HG02763 (cell line): ENCODE results near the gene CCDC148.

Source experiments
- ATAC-seq: cut with Tn5 transposase; IDR thresholded peaks from one replicate; pipeline ENCODE4 v1.9.1; 2021; ENCODE audit warnings: mild to moderate bottlenecking, moderate library complexity; ENCODE audit not compliant: unreplicated experiment

The CCDC148 gene

DNA sequence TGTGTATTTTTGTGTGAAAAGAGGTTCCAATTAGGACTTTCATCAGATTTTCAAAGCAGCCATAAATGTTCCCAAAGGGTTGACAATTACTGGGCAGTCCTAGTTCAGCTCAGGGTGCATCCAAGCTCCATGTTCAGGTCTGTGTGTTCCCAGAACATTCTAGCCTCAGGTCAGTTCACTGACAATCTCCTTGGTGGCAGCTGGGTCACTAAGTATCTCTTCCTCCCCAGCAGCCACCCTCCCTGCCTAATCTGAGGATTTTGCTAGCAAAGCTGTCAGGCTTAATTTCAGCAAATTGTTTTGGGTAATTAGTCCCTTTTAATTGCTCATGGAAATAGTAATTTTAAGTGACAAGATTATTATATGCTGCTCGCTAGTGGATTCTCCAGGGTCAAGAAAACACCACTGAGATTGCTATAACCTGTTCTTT, 325.1 kb downstream of the CCDC148 start:
- no peak for ATAC-seq

DNA sequence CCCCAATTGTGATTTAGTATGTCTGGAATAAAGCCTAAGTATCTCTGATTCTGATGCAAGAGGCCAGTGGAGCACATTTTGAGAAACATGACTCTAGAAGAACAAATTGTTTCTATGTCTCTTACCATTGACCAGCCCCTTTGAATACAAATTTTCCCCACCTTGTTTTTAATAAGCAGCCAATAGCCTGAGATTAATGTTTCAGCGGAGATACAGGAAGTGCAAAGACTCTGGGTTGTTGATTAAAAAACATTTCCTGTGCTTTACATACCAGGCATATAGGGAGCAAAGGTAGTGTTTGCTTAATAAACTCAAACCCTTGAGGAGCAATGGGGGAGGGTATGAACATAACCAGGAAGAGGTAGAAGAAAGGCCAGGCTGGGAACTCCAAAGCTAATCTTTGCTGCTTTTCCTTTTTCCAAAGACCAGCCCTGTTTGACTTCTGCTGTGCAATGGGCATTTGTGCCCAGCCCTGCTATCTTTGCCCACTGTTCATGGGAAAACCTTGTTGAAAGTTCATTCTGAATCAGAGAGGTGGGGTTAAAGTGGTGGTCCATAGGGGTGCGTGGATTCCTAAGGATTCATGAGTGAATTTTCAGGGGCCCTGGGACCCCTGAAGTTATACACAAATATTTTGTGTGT, 325.6 kb downstream of the CCDC148 start:
- ATAC-seq: no peak

DNA sequence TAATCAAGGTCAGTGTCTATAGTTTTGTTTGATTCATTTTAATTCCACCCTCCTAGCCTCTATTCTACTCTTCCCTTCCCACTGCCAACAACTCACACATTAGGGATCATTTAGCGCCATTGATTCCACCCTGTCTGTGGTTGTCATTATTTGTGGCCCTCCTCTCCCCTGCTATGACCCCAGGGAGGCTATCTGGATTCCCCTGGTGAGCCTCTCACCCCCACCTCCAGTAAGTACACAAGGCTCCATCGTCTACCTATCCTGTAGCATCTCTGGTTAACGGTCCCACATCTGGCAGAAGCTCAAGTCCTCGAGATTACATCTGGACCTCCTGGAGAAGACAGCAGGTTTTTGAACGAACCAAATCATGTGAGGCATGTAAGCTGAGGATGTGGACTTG, 327.5 kb downstream of the CCDC148 start:
- no peak for ATAC-seq

DNA sequence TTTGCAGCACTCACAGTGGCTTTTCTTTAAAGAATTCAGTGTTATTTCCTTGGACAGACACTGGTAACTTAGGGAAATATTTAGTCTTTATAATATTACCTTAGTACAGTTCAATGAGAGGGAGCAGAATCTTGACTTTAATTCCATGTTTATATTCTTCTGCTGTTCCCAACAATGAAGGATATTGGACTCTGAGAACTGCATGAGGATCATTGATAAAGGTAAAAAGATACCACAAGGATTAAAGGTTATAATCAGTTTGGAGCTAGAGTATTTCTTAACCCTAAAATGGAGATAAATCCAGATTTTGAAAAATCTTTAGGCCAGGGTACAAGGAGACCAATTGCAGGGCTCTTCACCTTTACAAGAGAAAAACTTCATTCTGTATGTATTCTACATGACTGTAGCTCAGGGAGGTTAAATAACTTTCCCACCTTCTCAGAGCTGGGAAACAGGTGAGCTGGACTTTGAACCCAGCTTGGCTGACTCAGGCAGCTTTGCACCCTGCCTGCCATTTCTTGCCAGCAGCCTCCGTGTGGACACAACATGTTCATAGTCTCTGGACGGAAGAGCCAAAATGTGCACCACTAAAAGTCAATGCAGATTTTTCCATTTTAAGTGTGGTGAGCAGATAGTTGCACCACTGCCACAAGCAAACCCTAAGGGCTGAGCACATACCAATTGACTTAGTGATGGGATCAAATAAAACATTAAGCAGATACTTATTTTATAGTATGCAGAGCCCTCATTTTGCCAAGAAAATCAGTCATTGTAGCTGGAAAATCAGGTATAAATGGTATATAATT, 328.2 kb downstream of the CCDC148 start:
- ATAC-seq: no peak

DNA sequence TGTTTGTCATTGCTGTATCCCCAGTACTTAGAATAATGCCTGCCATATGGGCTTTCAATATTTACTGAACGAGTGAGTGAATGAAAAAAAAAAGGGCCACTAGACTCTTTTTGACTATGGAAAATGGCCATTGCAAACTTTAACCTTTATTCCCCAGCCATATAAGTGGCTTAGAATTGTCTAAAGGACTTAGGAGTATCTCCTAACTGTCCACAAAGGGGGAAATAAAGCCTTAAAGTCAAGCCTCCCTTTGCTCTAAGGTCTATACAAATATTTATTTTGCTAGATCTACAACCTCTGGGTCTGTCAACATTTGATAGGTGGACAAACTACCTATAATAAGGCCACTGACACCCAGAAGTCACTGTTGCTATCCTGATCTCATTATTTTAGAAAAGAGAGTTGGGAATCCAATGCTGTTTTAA, 329.2 kb downstream of the CCDC148 start:
- ATAC-seq: no peak

DNA sequence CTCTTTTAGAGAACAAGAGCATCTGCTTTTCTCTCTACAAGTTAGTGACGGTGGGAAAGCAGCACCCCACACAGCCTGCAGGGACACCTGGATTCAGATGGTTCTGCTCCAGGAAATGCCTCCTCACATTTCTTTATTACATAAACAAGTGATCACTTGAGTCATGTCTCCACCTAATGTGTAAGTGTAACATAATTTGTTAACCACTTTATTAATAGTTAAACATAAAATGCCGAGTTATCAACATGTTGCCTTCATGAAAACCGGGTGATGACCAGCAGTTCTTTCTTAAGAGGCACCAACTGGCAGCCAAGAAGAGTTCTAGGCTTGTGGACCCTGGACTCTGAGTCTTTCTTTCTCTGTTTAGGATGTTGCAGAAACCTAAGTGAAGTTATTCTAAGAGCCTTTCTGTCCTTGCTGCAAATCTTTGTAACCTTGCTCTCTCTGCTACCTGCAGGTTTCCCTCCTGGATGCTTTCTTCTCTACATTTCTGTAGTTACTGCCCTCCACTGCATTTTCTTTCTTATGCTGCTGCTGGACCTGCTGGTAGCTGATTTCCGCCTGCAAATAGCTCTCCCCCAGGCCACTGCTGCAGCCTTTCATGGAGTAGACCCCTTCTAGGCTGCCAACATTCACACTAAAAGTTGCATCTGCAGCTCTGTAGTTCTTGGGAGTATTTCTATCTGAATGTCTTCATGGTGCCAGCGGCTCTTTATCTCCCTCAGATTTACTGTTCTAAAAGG, 330.6 kb downstream of the CCDC148 start:
- ATAC-seq: no peak

DNA sequence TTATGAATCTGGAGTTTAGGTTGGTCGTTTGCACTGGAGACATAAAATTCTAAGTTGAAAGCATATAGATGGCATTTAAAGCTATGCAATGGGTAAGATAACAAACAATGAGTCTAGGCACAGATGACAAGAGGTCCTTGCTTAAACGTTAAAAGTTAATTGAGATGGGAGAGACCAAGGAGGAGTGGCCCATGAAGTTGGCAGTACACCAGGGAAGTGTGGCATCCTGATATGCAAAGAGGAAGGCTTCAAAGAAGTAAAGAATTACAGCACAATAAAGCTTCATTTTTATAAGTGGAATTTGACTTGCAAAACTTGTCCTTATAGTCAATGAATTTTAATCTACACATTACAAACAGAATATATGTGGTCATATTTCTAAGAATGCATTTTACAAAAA, 331.7 kb downstream of the CCDC148 start:
- no peak for ATAC-seq
